H1 (cell line): ENCODE results near the gene STX12. TPM values are rescaled to one million over a fixed set of nuclear protein-coding genes. Genes with fewer than 3 reads are reported as not detected.

Experiments
- CTCF ChIA-PET: fragments of 300-600 bp; sonication (Branson Sonifier 250); formaldehyde crosslinking; loops from one replicate; lab custom pipeline; 2021; ENCODE audit not compliant: partially characterized antibody; lab: Charles Lee
- POLR2A ChIA-PET: fragments of 300-600 bp; sonication (Branson Sonifier 250); formaldehyde crosslinking; loops from one replicate; lab custom pipeline; 2021; ENCODE audit warnings: inconsistent platforms; ENCODE audit not compliant: partially characterized antibody; lab: Charles Lee
- DNase-seq, 2 experiments: peaks; one replicate each; pipeline versions ENCODE4 v3.0.0 to v3.0.0-alpha.2; 2010 to 2022; ENCODE audit warnings: low spot score in 2 of 2, low read depth in 1 of 2, mixed read lengths in 1 of 2
- FAIRE-seq: peaks from 2 replicates; lab custom pipeline; 2011; peaks lifted over from hg19 to GRCh38; lab: Jason Lieb, UNC
- H2AFZ ChIP-seq: 2 replicates; pipeline ENCODE4 v1.8.1; 2012; ENCODE audit warnings: low read length, inconsistent platforms
- H2AK5ac ChIP-seq: 2 replicates; pipeline ENCODE4 v1.6.1; 2013; ENCODE audit warnings: low read depth, low read length
- H2BK120ac ChIP-seq: replicated peaks from 2 replicates; pipeline ENCODE3; 2013; ENCODE audit warnings: low read depth, low read length, inconsistent platforms
- H2BK12ac ChIP-seq: 2 replicates; pipeline ENCODE4 v1.6.1; 2013; ENCODE audit warnings: low read depth, low read length
- H2BK15ac ChIP-seq: 2 replicates; pipeline ENCODE4 v1.6.1; 2013; ENCODE audit warnings: low read length
- H2BK20ac ChIP-seq: 2 replicates; pipeline ENCODE4 v1.6.1; 2013; ENCODE audit warnings: low read length
- H2BK5ac ChIP-seq: 2 replicates; pipeline ENCODE4 v1.6.1; 2013; ENCODE audit warnings: low read depth, low read length
- H3K14ac ChIP-seq: 2 replicates; pipeline ENCODE4 v1.6.1; 2013; ENCODE audit warnings: inconsistent platforms; ENCODE audit not compliant: insufficient read length
- H3K18ac ChIP-seq: 2 replicates; pipeline ENCODE4 v1.6.1; 2013; ENCODE audit warnings: low read length; ENCODE audit errors: extremely low read depth
- H3K23ac ChIP-seq: 2 replicates; pipeline ENCODE4 v1.6.1; 2013; ENCODE audit warnings: inconsistent platforms; ENCODE audit not compliant: insufficient read length
- H3K23me2 ChIP-seq: 2 replicates; pipeline ENCODE4 v1.6.1; 2013; ENCODE audit warnings: low read depth, low read length
- H3K27ac ChIP-seq: 2 replicates; pipeline ENCODE4 v1.6.1; 2011; ENCODE audit warnings: low read depth, low read length, inconsistent platforms
- H3K27me3 ChIP-seq, 4 experiments: replicated peaks in 1 of 4; 1 replicate in 1 of 4; 2 replicates in 3 of 4; pipeline versions ENCODE4 v1.6.1 to v1.8.1; 2011 to 2013; ENCODE audit warnings: low read length in 3 of 4, mild to moderate bottlenecking in 3 of 4, inconsistent platforms in 2 of 4, mixed read lengths in 2 of 4, moderate library complexity in 1 of 4; ENCODE audit not compliant: control insufficient read depth in 3 of 4, insufficient read depth in 3 of 4; ENCODE audit errors: extremely low read depth in 1 of 4
- H3K36me3 ChIP-seq, 4 experiments: 2 replicates each; pipeline versions ENCODE4 v1.6.1 to v1.8.1; 2011 to 2013; ENCODE audit warnings: mild to moderate bottlenecking in 4 of 4, low read length in 3 of 4, moderate library complexity in 2 of 4, control low read depth in 1 of 4, inconsistent platforms in 1 of 4; ENCODE audit not compliant: insufficient read depth in 4 of 4, control insufficient read depth in 2 of 4
- H3K4ac ChIP-seq: replicated peaks from 2 replicates; pipeline ENCODE3; 2013; ENCODE audit warnings: low read length, low read depth, mixed read lengths, inconsistent platforms; ENCODE audit not compliant: insufficient read length
- H3K4me1 ChIP-seq, 4 experiments: replicated peaks in 1 of 4; 1 replicate in 1 of 4; 2 replicates in 3 of 4; pipeline versions ENCODE4 v1.6.1 to v1.8.1; 2011 to 2013; ENCODE audit warnings: low read length in 3 of 4, inconsistent platforms in 2 of 4, mixed read lengths in 1 of 4; ENCODE audit not compliant: insufficient read depth in 4 of 4, control insufficient read depth in 3 of 4
- H3K4me2 ChIP-seq, 2 experiments: 2 replicates each; pipeline versions ENCODE4 v1.6.1 to v1.8.1; 2011 to 2013; ENCODE audit warnings: low read depth in 2 of 2, low read length in 2 of 2, control low read depth in 1 of 2, inconsistent platforms in 1 of 2, mild to moderate bottlenecking in 1 of 2; ENCODE audit not compliant: insufficient read depth in 1 of 2
- H3K4me3 ChIP-seq, 4 experiments: fragments of 200-600, 300-600 bp in 1 of 4; sonication (generic), shearing (Covaris generic), sonication (Bioruptor Twin) in 1 of 4; 2 replicates each; pipeline versions ENCODE4 v1.5.1 to v1.8.1; 2011 to 2016; ENCODE audit warnings: low read length in 4 of 4, low read depth in 3 of 4, control low read depth in 2 of 4, inconsistent platforms in 2 of 4, mild to moderate bottlenecking in 2 of 4, mixed read lengths in 1 of 4, moderate library complexity in 1 of 4; ENCODE audit not compliant: insufficient read depth in 2 of 4; ENCODE audit errors: extremely low read depth in 1 of 4
- H3K56ac ChIP-seq: replicated peaks from 2 replicates; pipeline ENCODE3; 2013; ENCODE audit warnings: low read depth, mild to moderate bottlenecking, mixed read lengths, low read length, inconsistent platforms; ENCODE audit not compliant: insufficient read length
- H3K79me1 ChIP-seq: 2 replicates; pipeline ENCODE4 v1.6.1; 2013; ENCODE audit warnings: low read depth, low read length, control low read depth
- H3K79me2 ChIP-seq, 2 experiments: 2 replicates each; pipeline versions ENCODE4 v1.6.1 to v1.8.1; 2012 to 2013; ENCODE audit warnings: low read length in 2 of 2, mild to moderate bottlenecking in 2 of 2, inconsistent platforms in 1 of 2; ENCODE audit not compliant: insufficient read depth in 2 of 2, control insufficient read depth in 1 of 2
- H3K9ac ChIP-seq, 4 experiments: replicated peaks in 1 of 4; 1 replicate in 1 of 4; 2 replicates in 3 of 4; pipeline versions ENCODE4 v1.6.1 to v1.8.1; 2011 to 2013; ENCODE audit warnings: low read depth in 3 of 4, low read length in 3 of 4, control low read depth in 2 of 4, mild to moderate bottlenecking in 2 of 4, moderate library complexity in 2 of 4, inconsistent platforms in 1 of 4; ENCODE audit errors: extremely low read depth in 1 of 4
- H3K9me3 ChIP-seq, 2 experiments: 2 replicates each; pipeline versions ENCODE4 v1.6.1 to v1.8.1; 2012 to 2013; ENCODE audit warnings: mild to moderate bottlenecking in 2 of 2, moderate library complexity in 2 of 2, control low read depth in 1 of 2, inconsistent platforms in 1 of 2, low read depth in 1 of 2, low read length in 1 of 2, mixed read lengths in 1 of 2; ENCODE audit not compliant: insufficient read depth in 2 of 2
- H4K20me1 ChIP-seq, 2 experiments: replicated peaks in 1 of 2; 2 replicates each; pipeline versions ENCODE3 to v1.8.1; 2011 to 2013; ENCODE audit warnings: inconsistent platforms in 2 of 2, low read length in 2 of 2, mild to moderate bottlenecking in 1 of 2; ENCODE audit not compliant: insufficient read depth in 2 of 2, control insufficient read depth in 1 of 2
- H4K5ac ChIP-seq: 2 replicates; pipeline ENCODE4 v1.6.1; 2013; ENCODE audit warnings: low read length, low read depth, mixed read lengths, inconsistent platforms; ENCODE audit not compliant: insufficient read length
- H4K8ac ChIP-seq: 2 replicates; pipeline ENCODE4 v1.8.0; 2013; ENCODE audit warnings: mild to moderate bottlenecking, moderate library complexity, low read length, inconsistent platforms; ENCODE audit not compliant: insufficient read depth; ENCODE audit errors: extremely low read depth
- H4K91ac ChIP-seq: replicated peaks from 2 replicates; pipeline ENCODE3; 2013; ENCODE audit warnings: low read length, mixed read lengths, inconsistent platforms; ENCODE audit not compliant: insufficient read length
- ASH2L ChIP-seq: fragments of 200-600, 300-600 bp; sonication (generic); IDR thresholded peaks from one replicate; pipeline ENCODE4 v1.7.1; 2017; ENCODE audit warnings: low read length
- EZH2 ChIP-seq: fragments of 200-600 bp; sonication (generic); IDR thresholded peaks from 2 replicates; pipeline ENCODE4 v1.7.1; 2012; ENCODE audit warnings: low read depth, mild to moderate bottlenecking, moderate library complexity, low read length, inconsistent platforms; ENCODE audit not compliant: severe bottlenecking
- HDAC2 ChIP-seq, 2 experiments: fragments of 300-600 bp in 1 of 2; sonication (generic) in 1 of 2; IDR thresholded peaks; 2 replicates each; pipeline ENCODE4 v1.6.1; 2011 to 2012; ENCODE audit warnings: low read depth in 2 of 2, low read length in 2 of 2, mild to moderate bottlenecking in 2 of 2, moderate library complexity in 2 of 2, borderline replicate concordance in 1 of 2, inconsistent platforms in 1 of 2
- KDM1A ChIP-seq: fragments of 200-600, 300-600 bp; sonication (generic); IDR thresholded peaks from 2 replicates; pipeline ENCODE4 v1.7.1; 2016; ENCODE audit warnings: mild to moderate bottlenecking, low read length, borderline replicate concordance
- MAFK ChIP-seq: IDR thresholded peaks from 2 replicates; pipeline ENCODE4 v1.6.1; 2012; ENCODE audit warnings: low read depth, mild to moderate bottlenecking, improper control_type of control experiment, low read length
- MAX ChIP-seq: IDR thresholded peaks from 2 replicates; pipeline ENCODE4 v1.6.1; 2012; ENCODE audit warnings: inconsistent platforms
- NRF1 ChIP-seq: IDR thresholded peaks from 2 replicates; pipeline ENCODE4 v1.6.1; 2011; ENCODE audit warnings: mild to moderate bottlenecking, low read depth, low read length, improper control_type of control experiment
- RXRA ChIP-seq: IDR thresholded peaks from 2 replicates; pipeline ENCODE4 v1.6.1; 2011; ENCODE audit warnings: low read depth, mild to moderate bottlenecking, low read length, moderate library complexity; ENCODE audit not compliant: insufficient read depth
- SP1 ChIP-seq: IDR thresholded peaks from 2 replicates; pipeline ENCODE4 v1.6.1; 2011; ENCODE audit warnings: low read depth, low read length
- SP4 ChIP-seq: IDR thresholded peaks from 2 replicates; pipeline ENCODE4 v1.6.1; 2012; ENCODE audit warnings: low read length, inconsistent platforms
- SUZ12 ChIP-seq: fragments of 200-600 bp; sonication (generic); IDR thresholded peaks from 2 replicates; pipeline ENCODE4 v1.6.1; 2012; ENCODE audit warnings: mild to moderate bottlenecking, inconsistent platforms, low read length, moderate library complexity, mixed read lengths
- TBP ChIP-seq: IDR thresholded peaks from 2 replicates; pipeline ENCODE4 v1.6.1; 2011; ENCODE audit warnings: low read depth, low read length, improper control_type of control experiment
- YY1 ChIP-seq: IDR thresholded peaks from 2 replicates; pipeline ENCODE4 v1.6.1; 2011; ENCODE audit warnings: low read depth, mild to moderate bottlenecking, low read length
- WGBS, 2 experiments: shearing (Covaris generic) in 1 of 2; methylation state at CpG; one replicate each; pipeline versions ENCODE4 v1.1.6 to v1.1.7; 2013 to 2015; ENCODE audit warnings: low lambda C conversion rate in 2 of 2, mixed read lengths in 2 of 2, inconsistent platforms in 1 of 2, low coverage in 1 of 2, missing lambda C conversion rate in 1 of 2; ENCODE audit not compliant: insufficient replicate concordance in 2 of 2, insufficient coverage in 1 of 2, insufficient read length in 1 of 2; ENCODE audit errors: extremely low coverage in 1 of 2, missing lambda C conversion rate in 1 of 2; 5-methylcytosine and 5-hydroxymethylcytosine counted together
- polyA plus RNA-seq, 7 experiments: library from polyadenylated mRNA; depleted of rRNA in 3 of 7; stranded (reverse) in 5 of 7; unstranded in 2 of 7; fragments of >200 nt in 5 of 7; fragments of 200-250 nt in 2 of 7; gene quantifications; 1 replicate in 5 of 7; 2 replicates in 1 of 7; 4 replicates in 1 of 7; pipeline versions ENCODE4 v1.2.1 to v1.2.3, GENCODE V29; 2011 to 2013; ENCODE audit warnings: missing spikeins in 2 of 7, mixed read lengths in 2 of 7
- total RNA-seq: library from RNA; stranded (reverse); fragmentation: NEBNext Ultra II Directional; extraction: Animal tissue kit (Norgen Biotek cat#: 25700); gene quantifications from 2 replicates; pipeline ENCODE4 v1.2.1, GENCODE V29; 2021

The STX12 gene
- total and polyA plus RNA-seq, 2 of the 8 experiments (the other 6 are each of a cell fraction or from before 2014, with no cell fraction given), result 3.7 to 11.0 TPM

- Histone ChIP-seq H3K4ac (no peak overlapping the region), H3K23me2 (no peaks in the 10 kb centered on the region), H3K79me1 (no peaks in the 10 kb centered on the region), H4K8ac (no peak overlapping the region), H4K5ac (no peak overlapping the region), H3K14ac (no peak overlapping the region), H3K36me3 (peaks cover 0 to 16% (median 5%) of the 10 kb centered on the region in 4 experiments; a peak in 5 of 8 replicates), H3K4me3 (no peak overlapping the region), H2AK5ac (no peak overlapping the region), H3K9ac (no peak overlapping the region), H4K20me1 (peaks cover 0 to 2% of the 10 kb centered on the region in 2 experiments), H3K79me2 (no peaks in the 10 kb centered on the region), H3K56ac (no peak overlapping the region), H2BK5ac (no peak overlapping the region), H2BK15ac (no peak overlapping the region), H2AFZ (no peak overlapping the region), H3K23ac (no peak overlapping the region), H2BK120ac (no peak overlapping the region), H3K27me3 (no peaks in the 10 kb centered on the region), H3K9me3 (no peaks in the 10 kb centered on the region), H2BK12ac (no peak overlapping the region), H3K27ac (no peak overlapping the region), H3K4me1 (no peaks in the 10 kb centered on the region), H2BK20ac (no peak overlapping the region), H3K4me2 (no peak overlapping the region), H3K18ac (no peak overlapping the region), H4K91ac (no peak overlapping the region)
- ChIA-PET POLR2A (interaction anchor here (1.3 to 1.7 kb wide), 2 partner anchors 8 to 17 kb away, joined by 3 to 5 read pairs; partner anchors contain the start of gene STX12), CTCF (interaction anchor here (0.7 kb wide), 1 partner anchor 13 kb away, joined by 3 read pairs; no protein-coding TSS in a partner anchor)
- TF ChIP-seq MAX (no peak), EZH2 (no peak), HDAC2 (IDR thresholded peaks at IDR 0.05; ENCODE audit: borderline replicate concordance in 1 of 2, low read depth in 2 of 2, low read length in 2 of 2) (no peak), SP4 (no peak), SUZ12 (no peak), KDM1A (no peak), ASH2L (no peak), NRF1 (no peak), MAFK (no peak), RXRA (no peak), TBP (no peak), SP1 (no peak), YY1 (no peak)
- DNase-seq, result no peak
- no peak for FAIRE-seq
- WGBS, 2 experiments, result 88% methylated on average over 4 of the region's 4 CpGs; no CpG with 5 or more reads in 1 of the 2 experiments
Observed at GRCh38 chr1:27755865-27756264, 17.2 kb upstream of the STX12 start.
